GM18511 (cell line): ENCODE results near the gene IL23R.
"Not testable (repeated sequence)": the region's sequence is repeated elsewhere in the genome, so short reads cannot be mapped to it uniquely, and the experiment has no call there.

Experiments used
- ATAC-seq: cut with Tn5 transposase; IDR thresholded peaks from one replicate; pipeline ENCODE4 v1.9.1; 2021; ENCODE audit warnings: mild to moderate bottlenecking, moderate library complexity; ENCODE audit not compliant: unreplicated experiment

IL23R gene, protein sequence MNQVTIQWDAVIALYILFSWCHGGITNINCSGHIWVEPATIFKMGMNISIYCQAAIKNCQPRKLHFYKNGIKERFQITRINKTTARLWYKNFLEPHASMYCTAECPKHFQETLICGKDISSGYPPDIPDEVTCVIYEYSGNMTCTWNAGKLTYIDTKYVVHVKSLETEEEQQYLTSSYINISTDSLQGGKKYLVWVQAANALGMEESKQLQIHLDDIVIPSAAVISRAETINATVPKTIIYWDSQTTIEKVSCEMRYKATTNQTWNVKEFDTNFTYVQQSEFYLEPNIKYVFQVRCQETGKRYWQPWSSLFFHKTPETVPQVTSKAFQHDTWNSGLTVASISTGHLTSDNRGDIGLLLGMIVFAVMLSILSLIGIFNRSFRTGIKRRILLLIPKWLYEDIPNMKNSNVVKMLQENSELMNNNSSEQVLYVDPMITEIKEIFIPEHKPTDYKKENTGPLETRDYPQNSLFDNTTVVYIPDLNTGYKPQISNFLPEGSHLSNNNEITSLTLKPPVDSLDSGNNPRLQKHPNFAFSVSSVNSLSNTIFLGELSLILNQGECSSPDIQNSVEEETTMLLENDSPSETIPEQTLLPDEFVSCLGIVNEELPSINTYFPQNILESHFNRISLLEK

DNA sequence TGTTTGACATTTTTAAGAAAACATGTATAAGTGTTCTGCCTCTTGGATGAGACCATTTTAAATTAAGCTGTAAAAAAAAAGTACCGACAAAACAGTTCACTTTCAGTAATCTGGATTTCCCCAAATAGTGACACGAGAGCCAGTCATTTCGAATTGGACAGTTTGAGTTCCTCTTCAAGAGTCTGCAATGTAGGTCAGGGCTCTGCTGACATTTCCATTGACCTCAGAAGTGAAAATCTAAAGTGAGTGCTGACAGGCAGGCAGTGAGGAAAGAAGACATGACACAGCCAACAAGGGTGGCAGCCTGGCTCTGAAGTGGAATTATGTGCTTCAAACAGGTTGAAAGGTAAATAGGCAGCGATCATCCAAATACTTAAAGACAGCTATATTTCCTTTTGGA lies at the start of gene IL23R:
TSS of gene IL23R (plus strand) at position 259 of the 400 bp plus-strand sequence. CDS start 1,667 bp downstream, outside the sequence.
- ATAC-seq: peak; percentile 86

DNA sequence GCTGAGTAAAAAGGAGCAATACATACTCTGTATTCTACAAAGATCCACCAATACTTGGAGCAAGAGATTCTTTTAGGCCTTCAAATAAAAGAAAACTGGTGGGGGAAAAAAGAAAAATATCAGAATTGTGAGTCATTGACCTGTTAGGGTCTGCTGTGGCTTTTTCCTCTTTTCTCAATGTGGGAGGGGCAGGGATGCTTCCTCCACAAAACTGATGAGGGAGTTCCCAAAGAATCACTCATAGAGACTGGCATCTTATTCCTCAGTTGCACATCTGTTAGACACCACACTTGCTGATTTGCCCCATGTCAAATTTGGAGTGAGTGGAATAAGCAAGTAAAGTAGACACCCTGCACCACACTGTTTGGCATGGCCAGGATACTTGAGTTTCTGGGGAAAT lies 48.1 kb upstream of the IL23R start:
- no peak for ATAC-seq

DNA sequence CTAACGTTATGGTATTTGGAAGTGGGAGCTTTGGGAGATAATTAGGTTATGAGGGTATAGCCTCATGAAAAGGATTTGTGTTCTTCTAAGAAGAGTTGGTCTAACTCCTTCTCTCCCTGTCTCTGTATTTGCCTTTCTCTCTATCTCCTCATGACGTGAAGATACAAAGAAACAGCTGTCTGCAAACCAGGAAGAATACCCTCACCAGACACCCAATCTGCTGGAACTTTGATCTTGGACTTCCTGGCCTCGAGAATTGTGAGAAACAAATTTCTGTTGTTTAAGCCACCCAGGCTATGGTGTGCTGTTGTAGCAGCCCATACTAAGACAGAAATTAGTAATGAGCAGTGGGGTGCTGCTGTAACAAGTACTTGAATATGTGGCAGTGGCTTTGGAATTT lies 47.6 kb upstream of the IL23R start:
- ATAC-seq: no peak

DNA sequence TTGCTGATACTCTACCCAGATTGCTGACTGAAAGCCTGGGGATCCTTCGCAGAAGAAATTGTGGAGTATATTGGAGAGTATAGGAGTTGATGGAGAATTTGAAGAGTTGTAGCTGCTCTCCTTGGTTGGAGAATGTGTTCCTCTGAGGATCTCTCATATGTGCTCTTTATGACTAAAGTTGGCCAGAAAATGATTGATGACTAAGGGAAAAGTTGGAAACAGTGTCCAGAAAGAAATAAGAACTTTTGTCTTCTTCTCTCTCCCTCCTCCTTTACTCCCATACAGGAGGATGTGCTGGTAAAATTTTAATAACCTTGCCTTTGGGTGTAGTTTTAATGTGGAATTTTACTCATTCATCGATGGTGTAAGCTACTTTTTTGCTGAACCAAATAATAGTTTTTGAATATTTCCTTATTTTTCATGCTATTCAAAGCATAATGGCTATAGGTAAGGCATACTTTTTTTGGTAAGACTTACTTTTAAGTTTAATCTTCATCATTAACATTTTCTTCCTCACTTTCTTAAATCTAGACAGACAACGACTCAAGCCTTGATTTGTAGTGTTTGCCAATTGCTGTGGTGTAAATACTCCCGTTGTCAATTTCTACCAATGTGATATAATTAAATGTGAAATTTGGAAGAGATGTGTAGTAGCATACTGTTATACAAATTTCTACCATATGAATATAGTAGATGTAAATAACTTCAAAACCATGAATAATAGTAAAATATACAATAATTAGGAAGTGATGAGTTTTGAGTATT lies 45.2 kb upstream of the IL23R start:
- ATAC-seq: no peak

DNA sequence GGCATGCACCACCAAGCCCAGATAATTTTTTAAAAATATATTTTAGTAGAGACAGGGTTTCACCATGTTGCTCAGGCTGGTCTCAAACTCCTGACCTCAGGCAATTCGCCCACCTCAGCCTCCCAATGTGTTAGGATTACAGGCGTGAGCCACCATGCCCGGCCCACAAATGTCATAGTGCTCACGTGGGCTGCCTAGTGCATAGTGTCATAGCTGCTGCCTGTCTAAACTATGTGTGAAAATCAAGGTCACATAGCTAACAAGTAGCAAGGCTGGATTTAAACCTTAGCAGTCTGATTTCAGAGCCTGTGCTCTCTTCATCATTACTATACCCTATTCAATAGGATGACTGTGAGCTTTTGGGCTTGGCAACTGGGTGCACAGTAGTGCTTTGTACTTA lies 41.8 kb upstream of the IL23R start:
- ATAC-seq: no peak

DNA sequence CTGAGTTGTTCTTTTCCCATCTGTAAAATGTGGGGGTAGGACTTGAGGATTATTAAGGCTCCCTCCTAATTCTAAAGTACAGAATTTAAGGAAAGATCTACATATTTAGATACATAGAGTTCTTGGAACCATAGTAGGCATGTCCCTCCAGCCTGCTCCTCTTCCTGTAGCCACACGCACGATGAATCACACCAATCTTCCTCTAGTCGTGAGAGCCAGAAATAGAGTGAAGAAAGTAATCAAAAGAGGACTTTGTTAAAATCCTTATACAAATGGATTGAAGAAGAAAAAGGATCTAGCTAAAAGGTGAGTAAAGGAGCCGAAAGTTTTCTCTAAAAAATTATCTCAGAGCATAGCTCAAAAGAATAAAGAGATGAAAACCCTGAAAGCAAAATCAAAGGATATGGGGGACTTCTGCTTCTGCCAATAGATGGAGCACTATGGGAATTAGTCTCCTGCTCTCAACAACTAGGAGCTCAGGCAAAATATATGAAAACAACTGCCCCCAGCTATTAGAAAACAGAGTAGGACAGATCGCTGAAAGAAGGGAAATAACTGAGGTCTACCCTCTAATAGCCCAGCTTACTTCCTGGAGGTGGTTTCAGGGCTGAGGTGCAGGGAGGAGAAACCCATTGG lies 40.0 kb upstream of the IL23R start:
- no peak for ATAC-seq

- ATAC-seq: no peak
Observed at GRCh38 chr1:67126974-67127373, 39.3 kb upstream of the IL23R start.

- no peak for ATAC-seq
Observed at GRCh38 chr1:67130673-67131072, 35.6 kb upstream of the IL23R start.

- no peak for ATAC-seq
Observed at GRCh38 chr1:67133177-67133576, 33.1 kb upstream of the IL23R start.

DNA sequence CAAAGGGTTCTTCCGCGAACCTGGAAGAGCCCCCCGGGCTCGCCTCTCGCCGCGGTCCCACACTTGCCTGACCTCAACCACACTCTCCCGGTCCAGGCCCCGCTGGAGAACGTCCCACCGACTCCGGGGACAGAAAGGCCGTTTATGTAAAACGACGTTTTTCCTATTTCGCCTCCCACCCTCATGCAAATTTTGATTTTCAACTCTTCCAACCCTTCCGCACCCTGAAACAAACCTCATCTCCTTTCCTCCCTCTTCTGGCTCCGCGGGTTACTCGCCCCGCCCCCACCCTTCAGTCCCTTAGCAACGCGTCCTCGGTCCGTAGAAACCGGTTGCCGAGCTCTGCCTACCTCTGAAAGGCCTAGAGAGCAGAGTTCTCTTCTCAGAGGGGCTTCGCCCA lies 31.6 kb upstream of the IL23R start, which contains the start of gene C1orf141:
TSS of gene C1orf141 (minus strand) at position 276 of the 400 bp plus-strand sequence. CDS start 7,730 bp downstream, outside the sequence.
- no peak for ATAC-seq

GRCh38 chr1:67135354-67135753 lies 30.9 kb upstream of the IL23R start:
- ATAC-seq: no peak

DNA sequence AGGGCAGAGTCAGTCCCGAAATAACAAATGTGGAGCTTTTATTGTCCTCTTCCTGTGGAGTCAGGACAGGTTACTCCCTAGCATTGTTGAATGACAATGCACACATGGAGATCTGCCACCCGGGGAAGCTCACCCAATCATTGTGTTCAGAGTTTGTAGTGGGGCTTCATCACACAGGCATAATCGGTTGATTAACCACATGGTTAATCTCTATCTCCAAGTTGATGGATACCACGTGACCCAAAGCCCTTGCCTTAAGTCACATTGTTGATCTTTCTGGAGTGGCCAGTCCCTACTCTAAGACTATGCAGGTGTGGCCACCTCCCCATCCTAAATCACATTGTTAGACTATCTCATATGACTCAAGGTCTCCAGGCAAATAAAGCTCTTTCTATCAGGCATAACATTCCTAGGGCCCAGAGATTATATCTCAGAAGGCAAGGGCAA lies 28.9 kb upstream of the IL23R start:
- ATAC-seq: no peak

DNA sequence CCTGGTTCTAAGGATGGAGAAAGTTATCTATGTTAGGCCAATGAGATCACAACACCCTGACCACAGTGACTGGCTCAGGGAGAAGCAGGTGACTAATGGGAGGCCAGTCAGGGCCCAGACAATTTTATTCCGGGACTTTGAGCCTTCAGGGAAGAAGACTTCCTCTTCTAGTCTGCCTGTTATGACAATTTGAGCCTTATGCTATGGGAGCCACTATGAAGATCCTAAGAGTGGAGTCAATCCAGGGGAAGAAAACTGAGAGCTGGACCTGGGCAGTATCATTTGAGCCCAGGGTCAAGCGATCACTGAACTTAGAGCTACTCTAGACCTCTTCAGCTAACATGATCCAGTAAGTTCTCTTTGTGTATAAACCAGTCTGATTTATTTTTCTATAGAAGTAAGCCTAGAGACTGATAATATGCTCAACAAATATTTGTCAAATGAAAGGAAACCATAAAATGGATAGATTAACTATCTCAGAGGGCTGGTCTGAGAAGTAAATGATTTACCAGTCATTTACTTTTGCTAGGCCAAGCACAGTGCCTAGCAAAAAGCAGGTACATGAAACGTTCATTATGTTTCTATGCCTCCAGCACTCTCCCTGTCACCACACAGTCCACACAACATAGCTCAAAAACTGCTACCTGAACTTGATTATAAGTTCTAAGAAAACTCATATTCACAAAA lies 27.3 kb upstream of the IL23R start:
- ATAC-seq: no peak

DNA sequence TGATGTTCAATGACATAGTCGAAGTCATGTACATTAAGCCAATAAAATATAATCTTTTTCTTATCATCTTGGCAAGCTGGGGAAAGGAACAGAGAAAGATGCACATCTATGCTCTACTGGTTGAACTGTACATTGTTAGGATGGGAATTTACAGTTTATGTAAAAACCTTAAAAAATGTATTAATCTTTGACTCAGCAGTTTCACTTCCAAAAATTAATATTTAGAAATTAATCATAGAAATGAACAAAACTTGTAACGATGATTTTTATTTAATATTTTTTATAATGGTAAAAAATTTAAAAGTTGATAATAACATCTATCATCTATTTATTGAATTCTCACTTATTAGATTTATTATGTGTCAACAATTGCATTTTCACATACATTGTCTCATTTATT lies 25.8 kb upstream of the IL23R start:
- no peak for ATAC-seq

- not testable (repeated sequence) for ATAC-seq
Observed at GRCh38 chr1:67141832-67142231, 24.4 kb upstream of the IL23R start.

GRCh38 chr1:67142931-67143330 lies 23.3 kb upstream of the IL23R start:
- no peak for ATAC-seq

- ATAC-seq: no peak
Observed at GRCh38 chr1:67143966-67144365, 22.3 kb upstream of the IL23R start.

DNA sequence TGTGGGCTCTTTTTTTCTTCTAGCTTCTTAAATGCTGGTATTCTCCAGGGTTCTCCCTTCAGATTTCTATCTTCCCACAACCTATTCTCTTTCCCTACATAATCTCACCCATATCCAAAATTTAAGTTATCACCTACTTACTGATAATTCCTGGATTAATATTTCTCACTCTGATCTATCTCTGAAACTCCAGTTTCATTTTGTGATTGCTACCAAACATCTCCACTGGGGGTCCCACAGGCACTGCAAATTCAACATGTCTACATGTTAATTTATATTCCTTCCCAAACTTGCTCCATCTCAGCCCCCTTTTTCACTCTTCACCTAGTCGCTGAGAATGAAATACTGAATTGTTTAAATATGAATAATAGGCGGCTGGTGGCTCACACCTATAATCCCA lies 21.6 kb upstream of the IL23R start:
- no peak for ATAC-seq

DNA sequence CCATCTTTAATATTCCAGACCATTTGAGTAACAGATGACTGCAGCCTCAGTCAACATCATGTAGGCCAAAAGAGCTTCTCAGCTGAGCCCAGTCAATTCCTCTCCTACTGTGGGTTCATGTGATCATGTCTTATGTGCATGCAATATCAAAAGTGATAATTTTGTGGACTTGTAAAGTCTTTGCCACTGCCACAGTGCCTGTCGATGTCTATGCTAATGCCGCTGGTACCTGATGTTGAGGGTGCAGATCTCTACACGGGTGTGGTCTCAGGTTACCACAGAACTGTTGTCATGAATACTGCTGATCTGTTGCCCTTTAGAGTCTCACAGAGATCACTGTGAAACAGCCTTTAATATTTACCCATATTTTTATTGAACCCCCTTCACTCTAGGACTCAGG lies 20.2 kb upstream of the IL23R start:
- no peak for ATAC-seq

- no peak for ATAC-seq
Observed at GRCh38 chr1:67146539-67146938, 19.7 kb upstream of the IL23R start.
